H9 (cell line): ENCODE measurements around the gene IGLL1. TPM values are rescaled to one million over a fixed set of nuclear protein-coding genes. Genes with fewer than 3 reads are reported as not detected.
"Not testable (repeated sequence)": the region's sequence is repeated elsewhere in the genome, so short reads cannot be mapped to it uniquely, and the experiment has no call there.

ENCODE experiments used
- DNase-seq: peaks from one replicate; pipeline ENCODE4 v3.0.0-alpha.2; 2017
- H2AFZ ChIP-seq: one replicate; pipeline ENCODE4 v1.6.1; 2013; ENCODE audit warnings: mild to moderate bottlenecking, low read length, control low read depth, moderate library complexity
- H2AK5ac ChIP-seq: 2 replicates; pipeline ENCODE4 v1.6.1; 2013; ENCODE audit warnings: low read length, control low read depth, mixed read lengths; ENCODE audit not compliant: insufficient read length
- H2BK120ac ChIP-seq: one replicate; pipeline ENCODE4 v1.6.1; 2013; ENCODE audit warnings: low read depth, mild to moderate bottlenecking, low read length, control low read depth, inconsistent platforms; ENCODE audit not compliant: poor library complexity, severe bottlenecking
- H2BK12ac ChIP-seq: 2 replicates; pipeline ENCODE4 v1.6.1; 2013; ENCODE audit warnings: low read length, control low read depth, mixed read lengths, low read depth; ENCODE audit not compliant: insufficient read length
- H2BK15ac ChIP-seq: 2 replicates; pipeline ENCODE4 v1.6.1; 2013; ENCODE audit warnings: low read depth, low read length, control low read depth
- H2BK20ac ChIP-seq: one replicate; pipeline ENCODE4 v1.6.1; 2013; ENCODE audit warnings: low read depth, mild to moderate bottlenecking, low read length, control low read depth, inconsistent platforms; ENCODE audit not compliant: poor library complexity, severe bottlenecking
- H2BK5ac ChIP-seq: 2 replicates; pipeline ENCODE4 v1.6.1; 2013; ENCODE audit warnings: low read length, control low read depth, mixed read lengths; ENCODE audit not compliant: insufficient read length
- H3K14ac ChIP-seq: 2 replicates; pipeline ENCODE4 v1.6.1; 2013; ENCODE audit warnings: low read length, control low read depth; ENCODE audit not compliant: insufficient read depth
- H3K18ac ChIP-seq: 2 replicates; pipeline ENCODE4 v1.6.1; 2013; ENCODE audit warnings: low read depth, mild to moderate bottlenecking, mixed read lengths, low read length, control low read depth; ENCODE audit not compliant: insufficient read length
- H3K23ac ChIP-seq: 2 replicates; pipeline ENCODE4 v1.6.1; 2013; ENCODE audit warnings: low read length, control low read depth, mixed read lengths, low read depth; ENCODE audit not compliant: insufficient read length
- H3K23me2 ChIP-seq: 2 replicates; pipeline ENCODE4 v1.6.1; 2013; ENCODE audit warnings: low read depth, mild to moderate bottlenecking, mixed read lengths, low read length, control low read depth; ENCODE audit not compliant: insufficient read length, poor library complexity, severe bottlenecking
- H3K27ac ChIP-seq: 2 replicates; pipeline ENCODE4 v1.5.1; 2013; ENCODE audit warnings: low read length, control low read depth, mixed read lengths, low read depth; ENCODE audit not compliant: insufficient read length
- H3K27me3 ChIP-seq: 2 replicates; pipeline ENCODE4 v1.6.1; 2013; ENCODE audit warnings: low read length, control low read depth, inconsistent platforms; ENCODE audit not compliant: insufficient read depth
- H3K4ac ChIP-seq: 2 replicates; pipeline ENCODE4 v1.6.1; 2013; ENCODE audit warnings: low read depth, mild to moderate bottlenecking, control low read depth, inconsistent platforms, low read length, moderate library complexity
- H3K4me1 ChIP-seq: 2 replicates; pipeline ENCODE4 v1.6.1; 2013; ENCODE audit warnings: low read length, control low read depth, inconsistent platforms; ENCODE audit not compliant: insufficient read depth
- H3K4me2 ChIP-seq: 2 replicates; pipeline ENCODE4 v1.6.1; 2013; ENCODE audit warnings: low read length, control low read depth, mixed read lengths; ENCODE audit not compliant: insufficient read length, insufficient read depth
- H3K56ac ChIP-seq: 2 replicates; pipeline ENCODE4 v1.6.1; 2013; ENCODE audit warnings: low read depth, mild to moderate bottlenecking, mixed read lengths, low read length, control low read depth; ENCODE audit not compliant: insufficient read length
- H3K79me1 ChIP-seq: 2 replicates; pipeline ENCODE4 v1.6.1; 2013; ENCODE audit warnings: low read depth, mild to moderate bottlenecking, moderate library complexity, low read length, control low read depth, inconsistent platforms; ENCODE audit not compliant: insufficient read depth, poor library complexity, severe bottlenecking
- H3K79me2 ChIP-seq: 2 replicates; pipeline ENCODE4 v1.6.1; 2013; ENCODE audit warnings: low read length, control low read depth, inconsistent platforms; ENCODE audit not compliant: insufficient read depth
- H3K9ac ChIP-seq: 2 replicates; pipeline ENCODE4 v1.6.1; 2013; ENCODE audit warnings: low read length, control low read depth, mixed read lengths; ENCODE audit not compliant: insufficient read length; ENCODE audit errors: extremely low read depth
- H3K9me3 ChIP-seq: one replicate; pipeline ENCODE4 v1.6.1; 2013; ENCODE audit warnings: low read depth, low read length, inconsistent platforms; ENCODE audit not compliant: control insufficient read depth
- H3T11ph ChIP-seq: one replicate; pipeline ENCODE4 v1.6.1; 2013; ENCODE audit warnings: mild to moderate bottlenecking, low read length, control low read depth, inconsistent platforms
- H4K20me1 ChIP-seq: one replicate; pipeline ENCODE4 v1.6.1; 2013; ENCODE audit not compliant: control insufficient read depth, insufficient read length, insufficient read depth
- H4K5ac ChIP-seq: 2 replicates; pipeline ENCODE4 v1.6.1; 2013; ENCODE audit warnings: low read depth, mild to moderate bottlenecking, mixed read lengths, low read length, control low read depth; ENCODE audit not compliant: insufficient read length
- H4K8ac ChIP-seq: replicated peaks from 2 replicates; pipeline ENCODE4 v1.6.1; 2013; ENCODE audit warnings: low read length, control low read depth, mixed read lengths, low read depth; ENCODE audit not compliant: insufficient read length
- H4K91ac ChIP-seq: 2 replicates; pipeline ENCODE4 v1.6.1; 2013; ENCODE audit warnings: low read depth, mild to moderate bottlenecking, moderate library complexity, mixed read lengths, low read length, control low read depth; ENCODE audit not compliant: insufficient read length
- H3K27ac Mint-ChIP-seq, 3 experiments: 2 replicates in 2 of 3; 3 replicates in 1 of 3; pipeline ENCODE4 v1.8.0; 2020 to 2021; ENCODE audit warnings: mixed read lengths in 3 of 3, mild to moderate bottlenecking in 1 of 3, moderate library complexity in 1 of 3
- H3K27me3 Mint-ChIP-seq: 2 replicates; pipeline ENCODE4 v1.8.0; 2021; ENCODE audit warnings: low read depth, mild to moderate bottlenecking, moderate library complexity, mixed read lengths
- H3K36me3 Mint-ChIP-seq, 3 experiments: 2 replicates in 2 of 3; 3 replicates in 1 of 3; pipeline ENCODE4 v1.8.0; 2020 to 2021; ENCODE audit warnings: low read depth in 3 of 3, mixed read lengths in 3 of 3; ENCODE audit not compliant: insufficient read depth in 1 of 3
- H3K4me1 Mint-ChIP-seq, 2 experiments: 2 replicates each; pipeline ENCODE4 v1.8.0; 2020; ENCODE audit warnings: mixed read lengths in 2 of 2
- H3K4me3 Mint-ChIP-seq, 2 experiments: 2 replicates in 1 of 2; 3 replicates in 1 of 2; pipeline ENCODE4 v1.8.0; 2020 to 2021; ENCODE audit warnings: mild to moderate bottlenecking in 2 of 2, mixed read lengths in 2 of 2, moderate library complexity in 1 of 2
- H3K9me3 Mint-ChIP-seq, 2 experiments: 2 replicates in 1 of 2; 3 replicates in 1 of 2; pipeline ENCODE4 v1.8.0; 2020; ENCODE audit warnings: mild to moderate bottlenecking in 2 of 2, mixed read lengths in 2 of 2, moderate library complexity in 1 of 2
- CTCF ChIP-seq: fragments of 200-600 bp; sonication (generic); conservative IDR thresholded peaks from 3 replicates; pipeline ENCODE4 v1.8.0; 2021; ENCODE audit warnings: antibody characterized with exemption, mild to moderate bottlenecking
- WGBS: extraction: QIAGEN DNeasy Blood & Tissue Kit; methylation state at CpG from one replicate; pipeline ENCODE4 v1.1.7; 2013; ENCODE audit warnings: missing lambda C conversion rate, low lambda C conversion rate, mixed read lengths; ENCODE audit not compliant: insufficient read length; ENCODE audit errors: extremely low coverage; 5-methylcytosine and 5-hydroxymethylcytosine counted together
- total RNA-seq: library from RNA; stranded (reverse); gene quantifications from 2 replicates; pipeline ENCODE4 v1.2.1, GENCODE V29; 2021

Gene IGLL1
- total RNA-seq, 1 experiment from 2014 or later = not detected

- Histone ChIP-seq H2BK120ac (no peak overlapping the region), H3K14ac (no peak overlapping the region), H3K18ac (no peak overlapping the region), H4K20me1 (no peaks in the 10 kb centered on the region), H3K27me3 (no peaks in the 10 kb centered on the region), H4K5ac (no peak overlapping the region), H2BK5ac (no peak overlapping the region), H3K23ac (no peak overlapping the region), H3T11ph (no peak overlapping the region), H3K56ac (no peak overlapping the region), H4K8ac (no peak overlapping the region), H3K4me1 (peaks cover 7% of the 10 kb centered on the region; the same call in 1 of the 2 replicates), H2BK15ac (no peak overlapping the region), H3K27ac (no peak overlapping the region), H4K91ac (no peak overlapping the region), H2AFZ (no peak overlapping the region), H2BK20ac (no peak overlapping the region), H3K79me2 (no peaks in the 10 kb centered on the region), H3K4ac (no peak overlapping the region), H2BK12ac (no peak overlapping the region), H3K79me1 (no peaks in the 10 kb centered on the region), H3K9ac (no peak overlapping the region), H2AK5ac (no peak overlapping the region), H3K9me3 (no peaks in the 10 kb centered on the region), H3K4me2 (no peak overlapping the region), H3K23me2 (no peaks in the 10 kb centered on the region)
- DNase-seq = no peak
- peaks cover 4 to 10% of the 10 kb centered on the region in 2 experiments; a peak in 4 of 5 replicates for H3K9me3 Mint-ChIP-seq
- H3K36me3 Mint-ChIP-seq = peaks cover 0 to 4% (median 0%) of the 10 kb centered on the region in 3 experiments; a peak in 3 of 7 replicates
- H3K27ac Mint-ChIP-seq = no peak overlapping the region
- WGBS = no CpG with 5 or more reads among the region's 5 CpGs
- H3K4me1 Mint-ChIP-seq = peaks cover 16% of the 10 kb centered on the region in 2 experiments
- no peak for TF ChIP-seq CTCF
- H3K4me3 Mint-ChIP-seq = no peak overlapping the region
- peaks cover 21% of the 10 kb centered on the region for H3K27me3 Mint-ChIP-seq
Measured at GRCh38 chr22:23542933-23543332, 37.2 kb downstream of the IGLL1 start.

DNA sequence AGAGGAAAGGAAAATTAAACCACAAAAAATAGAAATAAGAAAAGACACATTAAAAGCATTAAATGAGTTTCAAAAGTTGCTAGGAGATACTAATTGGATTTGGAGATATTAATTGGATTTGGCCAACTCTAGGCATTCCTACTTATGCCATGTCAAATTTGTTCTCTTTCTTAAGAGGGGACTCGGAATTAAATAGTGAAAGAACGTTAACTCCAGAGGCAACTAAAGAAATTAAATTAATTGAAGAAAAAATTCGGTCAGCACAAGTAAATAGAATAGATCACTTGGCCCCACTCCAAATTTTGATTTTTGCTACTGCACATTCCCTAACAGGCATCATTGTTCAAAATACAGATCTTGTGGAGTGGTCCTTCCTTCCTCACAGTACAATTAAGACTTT is 37.7 kb downstream of the IGLL1 start:
- not testable (repeated sequence) for H4K5ac ChIP-seq, H3K4me3 Mint-ChIP-seq, H3K23me2 ChIP-seq, H3K18ac ChIP-seq, H2BK5ac ChIP-seq, H3K9ac ChIP-seq, H3K14ac ChIP-seq, H3K27ac Mint-ChIP-seq, H3K4me2 ChIP-seq, DNase-seq, H4K20me1 ChIP-seq, H4K8ac ChIP-seq, H4K91ac ChIP-seq, H2BK120ac ChIP-seq, H2AFZ ChIP-seq, H2BK15ac ChIP-seq, H3K9me3 Mint-ChIP-seq, H3T11ph ChIP-seq, H3K56ac ChIP-seq, H2BK12ac ChIP-seq, H3K4ac ChIP-seq, H3K27ac ChIP-seq, H3K9me3 ChIP-seq, H2BK20ac ChIP-seq, H3K79me2 ChIP-seq, H3K27me3 ChIP-seq, H3K36me3 Mint-ChIP-seq, H2AK5ac ChIP-seq, H3K79me1 ChIP-seq, H3K23ac ChIP-seq
- no CpG with 5 or more reads among the region's 3 CpGs for WGBS
- peaks cover 21% of the 10 kb centered on the region in 2 experiments for H3K4me1 Mint-ChIP-seq
- H3K4me1 ChIP-seq = peaks cover 12% of the 10 kb centered on the region; the same call in 1 of the 2 replicates
- H3K27me3 Mint-ChIP-seq = peaks cover 20% of the 10 kb centered on the region
